ENCODE measurements around the gene SLC6A20.

DNA sequence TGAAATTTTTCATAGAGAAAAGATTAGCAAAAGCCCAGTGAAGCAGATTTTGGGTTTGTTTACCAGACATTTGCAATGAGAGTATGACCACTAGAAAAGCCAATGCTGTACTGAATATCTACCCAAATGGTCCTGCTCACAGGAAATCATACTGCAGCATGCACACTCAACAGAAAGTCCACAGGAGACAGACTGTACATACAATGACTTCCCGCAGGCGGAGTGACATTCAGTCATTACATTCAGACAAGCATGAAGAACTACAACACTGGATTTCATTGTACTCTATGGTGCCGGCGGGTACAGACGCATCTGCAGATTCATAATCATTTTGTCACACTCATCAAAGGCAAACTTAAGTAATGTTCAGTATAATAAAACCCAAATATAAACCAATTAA lies 33.8 kb upstream of the SLC6A20 start:
- TF ChIP-seq EZH2 (IDR thresholded peaks at IDR 0.05; ENCODE audit: borderline replicate concordance, low read length): no peak
- TF ChIP-seq, protein P1, sequence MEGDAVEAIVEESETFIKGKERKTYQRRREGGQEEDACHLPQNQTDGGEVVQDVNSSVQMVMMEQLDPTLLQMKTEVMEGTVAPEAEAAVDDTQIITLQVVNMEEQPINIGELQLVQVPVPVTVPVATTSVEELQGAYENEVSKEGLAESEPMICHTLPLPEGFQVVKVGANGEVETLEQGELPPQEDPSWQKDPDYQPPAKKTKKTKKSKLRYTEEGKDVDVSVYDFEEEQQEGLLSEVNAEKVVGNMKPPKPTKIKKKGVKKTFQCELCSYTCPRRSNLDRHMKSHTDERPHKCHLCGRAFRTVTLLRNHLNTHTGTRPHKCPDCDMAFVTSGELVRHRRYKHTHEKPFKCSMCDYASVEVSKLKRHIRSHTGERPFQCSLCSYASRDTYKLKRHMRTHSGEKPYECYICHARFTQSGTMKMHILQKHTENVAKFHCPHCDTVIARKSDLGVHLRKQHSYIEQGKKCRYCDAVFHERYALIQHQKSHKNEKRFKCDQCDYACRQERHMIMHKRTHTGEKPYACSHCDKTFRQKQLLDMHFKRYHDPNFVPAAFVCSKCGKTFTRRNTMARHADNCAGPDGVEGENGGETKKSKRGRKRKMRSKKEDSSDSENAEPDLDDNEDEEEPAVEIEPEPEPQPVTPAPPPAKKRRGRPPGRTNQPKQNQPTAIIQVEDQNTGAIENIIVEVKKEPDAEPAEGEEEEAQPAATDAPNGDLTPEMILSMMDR (conservative IDR thresholded peaks at IDR 0.05 in 1 of 2, IDR thresholded peaks at IDR 0.05 in 1 of 2; ENCODE audit: extremely low read depth in 1 of 2, insufficient read depth in 1 of 2, low read depth in 1 of 2, low read length in 2 of 2): no peak
